D721Med (cell line): ENCODE data around the gene RMI2.

Experiments
- DNase-seq: peaks from one replicate; pipeline ENCODE4 v3.0.0; 2011; ENCODE audit warnings: low spot score; ENCODE audit not compliant: insufficient read length
- FAIRE-seq: peaks from 2 replicates; lab custom pipeline; 2011; peaks lifted over from hg19 to GRCh38; lab: Jason Lieb, UNC
- TF ChIP-seq, protein P1 (sequence below): IDR thresholded peaks from 2 replicates; pipeline ENCODE4 v1.5.1; 2012; ENCODE audit warnings: mild to moderate bottlenecking, control low read depth; ENCODE audit not compliant: insufficient read depth; ENCODE audit errors: missing control alignments

Gene RMI2

DNA sequence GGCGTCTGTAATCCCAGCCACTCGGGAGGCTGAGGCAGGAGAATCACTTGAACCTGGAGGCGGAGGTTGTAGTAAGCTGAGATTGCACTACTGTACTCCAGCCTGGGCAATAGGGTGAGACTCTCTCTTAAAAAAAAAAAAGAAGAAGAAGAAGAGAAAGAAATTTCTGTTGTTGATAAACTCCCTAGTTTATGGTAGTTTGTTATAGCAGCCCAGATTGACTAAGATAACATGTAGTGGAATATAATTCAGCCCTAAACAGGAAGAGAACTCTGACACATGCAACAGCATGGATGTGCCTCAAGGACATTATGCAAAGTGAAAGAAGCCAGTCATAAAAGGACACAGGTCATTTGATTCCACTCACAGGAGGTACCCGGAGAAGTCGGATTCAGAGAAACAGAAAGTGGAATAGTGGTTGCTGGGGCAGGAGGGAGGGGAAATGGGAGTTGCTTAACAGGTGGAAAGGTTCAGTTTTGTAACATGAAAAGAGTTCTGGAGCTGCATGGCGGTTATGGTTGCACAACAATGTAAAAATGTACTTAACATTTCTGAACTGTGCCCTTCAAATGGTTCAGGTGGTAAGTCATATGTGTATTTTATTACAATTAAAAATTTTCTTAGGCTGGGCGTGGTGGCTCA lies 38.1 kb upstream of the RMI2 start:
- no peak for DNase-seq
- FAIRE-seq: no peak
- TF ChIP-seq, protein P1, sequence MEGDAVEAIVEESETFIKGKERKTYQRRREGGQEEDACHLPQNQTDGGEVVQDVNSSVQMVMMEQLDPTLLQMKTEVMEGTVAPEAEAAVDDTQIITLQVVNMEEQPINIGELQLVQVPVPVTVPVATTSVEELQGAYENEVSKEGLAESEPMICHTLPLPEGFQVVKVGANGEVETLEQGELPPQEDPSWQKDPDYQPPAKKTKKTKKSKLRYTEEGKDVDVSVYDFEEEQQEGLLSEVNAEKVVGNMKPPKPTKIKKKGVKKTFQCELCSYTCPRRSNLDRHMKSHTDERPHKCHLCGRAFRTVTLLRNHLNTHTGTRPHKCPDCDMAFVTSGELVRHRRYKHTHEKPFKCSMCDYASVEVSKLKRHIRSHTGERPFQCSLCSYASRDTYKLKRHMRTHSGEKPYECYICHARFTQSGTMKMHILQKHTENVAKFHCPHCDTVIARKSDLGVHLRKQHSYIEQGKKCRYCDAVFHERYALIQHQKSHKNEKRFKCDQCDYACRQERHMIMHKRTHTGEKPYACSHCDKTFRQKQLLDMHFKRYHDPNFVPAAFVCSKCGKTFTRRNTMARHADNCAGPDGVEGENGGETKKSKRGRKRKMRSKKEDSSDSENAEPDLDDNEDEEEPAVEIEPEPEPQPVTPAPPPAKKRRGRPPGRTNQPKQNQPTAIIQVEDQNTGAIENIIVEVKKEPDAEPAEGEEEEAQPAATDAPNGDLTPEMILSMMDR: no peak

DNA sequence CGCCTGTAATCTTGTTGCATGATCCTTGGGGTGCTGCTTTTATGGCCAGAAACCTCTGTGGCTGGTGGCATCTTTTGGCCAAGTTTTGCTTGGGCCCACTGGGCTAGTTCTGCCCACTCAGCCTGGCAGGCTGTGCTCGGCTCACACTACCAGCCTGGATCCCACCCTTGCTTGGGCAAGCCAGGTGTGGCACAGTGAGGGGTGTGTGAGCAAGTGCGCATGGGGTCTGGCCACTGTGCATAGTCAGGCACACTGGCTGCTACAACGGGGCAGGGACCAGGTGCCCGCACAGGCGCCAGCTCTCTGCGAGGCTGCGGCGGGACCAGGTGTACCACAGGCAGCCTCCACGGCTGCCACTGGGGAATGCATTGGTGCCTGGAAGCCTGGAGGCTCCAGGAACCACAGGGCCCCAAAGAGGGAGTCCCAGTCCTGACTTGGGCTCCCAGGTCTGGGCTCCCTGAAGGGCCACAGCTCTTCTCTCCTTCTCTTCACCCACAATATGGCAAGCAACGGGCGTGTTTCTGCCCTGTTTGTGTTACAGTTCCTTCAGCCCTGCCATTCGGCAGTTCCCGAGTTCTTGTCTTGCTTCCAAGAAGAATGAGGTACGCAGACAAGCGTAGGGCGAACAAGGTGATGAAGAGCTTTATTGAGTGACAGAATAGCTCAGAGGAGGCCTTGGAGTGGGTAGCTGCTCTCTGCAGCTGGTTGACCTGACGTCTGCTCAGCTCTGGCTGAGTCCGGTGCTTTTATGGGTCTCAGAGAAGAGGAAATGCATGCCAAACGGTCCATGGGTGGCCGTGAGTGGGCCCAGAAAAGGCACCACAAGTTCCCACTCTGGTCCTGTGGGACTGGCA lies 37.4 kb upstream of the RMI2 start:
- DNase-seq: no peak
- FAIRE-seq: no peak
- TF ChIP-seq, protein P1: no peak

DNA sequence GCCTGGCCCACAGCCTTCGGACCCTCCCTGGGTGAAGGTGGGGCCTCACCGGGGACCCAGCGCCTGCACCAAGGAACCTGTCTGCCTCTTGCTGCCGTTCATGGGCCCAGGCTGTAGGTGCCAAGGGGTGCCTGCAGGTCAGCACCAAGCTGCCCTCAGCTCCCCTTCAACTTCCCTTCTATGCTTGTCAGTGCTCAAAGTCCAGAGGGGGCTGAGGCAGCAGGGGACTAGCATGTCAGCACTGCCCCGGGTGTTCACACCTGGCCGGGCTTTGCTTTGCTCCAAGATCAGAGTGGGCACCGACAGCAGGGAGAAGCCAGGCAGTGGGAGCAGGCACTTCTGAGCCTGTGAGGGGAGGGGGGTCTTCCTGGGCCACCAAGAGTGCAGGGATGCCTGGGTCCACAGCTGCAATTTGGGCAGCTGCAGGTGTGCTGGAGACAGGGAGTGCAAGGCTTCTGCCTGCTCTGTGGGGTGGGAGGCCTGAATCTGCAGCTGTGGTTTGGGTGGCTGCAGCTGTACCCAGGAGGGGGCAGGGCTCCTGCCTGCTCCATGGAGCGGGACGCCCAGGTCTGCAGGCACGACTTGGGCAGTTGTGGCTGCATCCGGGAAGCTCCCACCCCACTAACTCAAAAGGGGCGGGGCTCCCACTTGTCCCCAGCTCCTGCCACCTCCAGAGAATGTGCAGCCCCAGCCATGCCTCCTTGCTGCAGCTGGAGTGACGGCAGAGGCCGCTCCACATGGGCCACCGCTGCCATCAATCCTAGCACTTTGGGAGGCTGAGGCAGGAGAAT lies 36.6 kb upstream of the RMI2 start:
- DNase-seq (no peak), FAIRE-seq (no peak)
- TF ChIP-seq, protein P1: no peak

DNA sequence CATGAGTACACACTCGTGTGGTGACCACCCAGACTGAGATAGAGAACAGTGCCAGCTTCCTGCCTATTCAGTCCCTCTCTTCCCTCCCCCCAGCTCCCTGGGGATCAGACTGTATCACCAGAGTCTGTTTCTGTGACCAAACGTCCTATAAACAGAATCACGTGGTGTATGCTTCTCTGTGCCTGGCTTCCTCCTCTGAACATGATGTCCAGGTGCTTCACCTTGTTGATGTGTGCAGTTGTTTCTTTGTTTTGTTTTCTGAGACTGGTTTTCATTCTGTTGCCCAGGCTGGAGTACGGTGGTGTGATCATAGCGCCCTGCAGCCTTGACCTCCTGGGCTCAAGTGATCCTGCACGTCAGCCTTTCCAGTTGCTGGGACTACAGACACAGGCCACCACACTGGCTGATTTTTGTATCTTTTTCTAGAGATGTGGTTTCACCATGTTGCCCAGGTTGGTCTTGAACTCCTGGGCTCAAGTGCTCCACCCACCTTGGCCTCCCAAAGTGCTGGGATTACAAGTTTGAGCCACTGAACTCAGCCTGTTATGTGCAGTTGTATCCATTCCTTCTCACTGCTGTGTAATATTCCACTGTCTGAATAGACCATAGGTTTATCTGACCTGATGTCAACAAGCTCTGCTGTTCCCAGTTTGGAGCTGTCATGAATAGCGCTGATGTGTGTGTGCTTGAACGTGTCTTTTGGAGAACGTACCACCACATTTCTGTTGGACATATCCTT lies 35.2 kb upstream of the RMI2 start:
- DNase-seq (no peak), FAIRE-seq (no peak)
- TF ChIP-seq, protein P1: no peak

DNA sequence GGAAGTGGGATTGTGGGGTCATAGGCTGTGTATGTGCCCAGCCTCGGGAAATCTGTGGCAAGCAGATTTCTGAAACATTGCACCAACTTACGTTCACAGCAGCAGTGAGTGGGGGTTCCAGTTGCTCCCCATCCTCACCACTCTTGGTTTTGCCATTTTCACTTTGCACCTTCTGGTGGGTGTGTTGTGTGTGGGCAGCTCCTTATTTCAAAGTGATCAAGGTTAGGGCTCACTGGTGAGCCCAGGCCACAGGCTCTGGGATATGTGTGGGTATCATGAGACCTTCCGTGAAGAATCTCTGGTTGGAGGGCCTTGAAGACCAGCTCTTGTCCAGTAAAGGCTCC lies 34.7 kb upstream of the RMI2 start:
- TF ChIP-seq, protein P1: no peak
- FAIRE-seq: no peak

DNA sequence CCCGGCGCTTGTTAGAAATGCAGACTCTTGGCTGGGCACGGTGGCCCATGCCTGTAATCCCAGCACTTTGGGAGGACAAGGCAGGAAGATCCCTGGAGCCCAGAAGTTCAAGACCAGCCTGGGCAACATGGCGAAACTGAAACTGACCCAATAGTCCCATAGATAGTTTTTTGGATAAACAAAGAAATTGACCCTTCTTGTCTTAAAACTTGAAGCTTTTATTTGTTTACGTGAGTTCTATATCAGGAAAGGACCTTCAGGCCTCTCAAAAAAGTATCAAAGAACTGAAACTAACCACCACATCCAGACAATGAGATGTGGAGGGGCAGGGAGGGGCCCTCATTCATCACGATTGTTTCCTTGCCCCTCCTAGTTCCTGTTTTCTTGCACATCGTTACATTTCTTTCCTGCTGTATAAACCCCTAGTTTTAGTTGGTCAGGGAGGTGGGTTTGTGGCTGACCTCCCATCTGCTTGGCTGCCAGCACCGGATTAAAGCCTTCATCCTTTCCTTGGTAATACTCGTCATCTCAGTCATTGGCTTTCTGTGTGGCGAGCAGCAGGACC lies 34.2 kb upstream of the RMI2 start:
- DNase-seq (no peak), FAIRE-seq (no peak)
- TF ChIP-seq, protein P1: no peak

More for the DNA sequence above, 34.7 kb upstream of the RMI2 start:
- DNase-seq: no peak
